HG03354 (cell line): Measurements from ENCODE around the gene HCAR1.
"Not testable (repeated sequence)": the region's sequence is repeated elsewhere in the genome, so short reads cannot be mapped to it uniquely, and the experiment has no call there.

Experiments used
- ATAC-seq: cut with Tn5 transposase; IDR thresholded peaks from one replicate; pipeline ENCODE4 v1.9.1; 2021; ENCODE audit warnings: mild to moderate bottlenecking; ENCODE audit not compliant: unreplicated experiment, poor library complexity, severe bottlenecking

HCAR1 gene

DNA sequence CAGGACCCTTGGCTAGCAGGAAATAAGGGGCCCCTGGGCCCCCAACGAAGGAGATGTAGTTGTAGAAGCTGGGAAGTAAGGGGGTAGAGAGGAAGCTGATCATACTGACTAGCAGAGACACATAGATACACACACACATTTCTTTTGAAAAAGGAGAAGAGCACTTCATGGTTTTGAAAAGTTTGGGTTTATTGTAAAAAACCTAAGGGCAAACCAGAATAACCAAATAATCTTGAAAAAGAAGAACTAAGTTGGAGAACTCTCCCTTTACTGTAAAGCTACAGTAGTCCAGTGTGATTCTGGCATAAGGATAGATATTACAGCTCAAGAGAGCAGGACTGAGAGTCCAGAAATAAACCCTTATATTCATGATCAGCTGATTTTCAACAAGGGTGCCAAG lies 8.3 kb downstream of the HCAR1 start:
- no peak for ATAC-seq

DNA sequence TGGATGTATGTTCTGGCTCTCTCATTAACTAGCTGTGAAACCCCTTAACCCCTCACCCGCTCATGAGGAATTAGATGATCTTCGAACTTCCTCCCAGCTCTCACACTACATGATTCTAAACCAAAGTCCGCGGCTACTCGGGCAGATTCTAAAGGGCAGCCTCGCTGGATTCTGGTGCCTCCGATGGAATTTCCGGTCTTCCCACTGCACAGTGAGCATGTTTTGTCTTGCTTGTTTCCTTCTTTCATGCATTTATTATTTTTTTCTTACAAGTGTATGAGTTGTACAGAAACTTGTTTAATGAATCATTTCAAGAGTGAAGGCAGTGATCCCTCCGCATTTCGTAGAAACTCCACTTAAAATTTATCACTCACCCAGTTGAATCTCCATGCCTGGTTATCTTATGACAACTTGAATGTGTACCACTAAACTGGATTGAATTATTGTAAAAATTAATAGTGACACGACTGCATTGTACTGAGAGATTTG lies 9.5 kb downstream of the HCAR1 start:
- ATAC-seq, result no peak

DNA sequence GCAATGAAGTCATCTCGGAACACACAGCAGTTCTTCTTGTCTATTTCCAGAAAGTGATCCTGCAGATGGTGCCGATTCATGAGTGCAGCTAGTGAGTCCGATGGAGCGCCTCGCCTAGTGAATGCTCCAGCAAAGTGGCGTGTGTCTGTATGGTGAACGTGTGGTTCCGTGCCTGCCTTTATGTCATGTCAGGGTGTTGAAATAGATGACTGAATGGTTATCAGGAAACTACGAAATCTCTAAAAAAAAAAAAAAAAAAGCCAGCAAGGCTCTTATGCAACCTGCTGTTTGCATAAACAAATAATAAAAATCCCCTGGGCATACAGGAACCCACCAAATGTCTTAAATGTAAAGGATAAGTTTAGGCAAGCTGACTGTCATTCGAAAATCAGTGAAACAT lies 14.0 kb downstream of the HCAR1 start, which contains the start of gene HCAR3:
Gene HCAR3 (minus strand): TSS at position 154 of the 400 bp plus-strand sequence. CDS start 74 bp downstream, at position 80.
- ATAC-seq, result not testable (repeated sequence)

DNA sequence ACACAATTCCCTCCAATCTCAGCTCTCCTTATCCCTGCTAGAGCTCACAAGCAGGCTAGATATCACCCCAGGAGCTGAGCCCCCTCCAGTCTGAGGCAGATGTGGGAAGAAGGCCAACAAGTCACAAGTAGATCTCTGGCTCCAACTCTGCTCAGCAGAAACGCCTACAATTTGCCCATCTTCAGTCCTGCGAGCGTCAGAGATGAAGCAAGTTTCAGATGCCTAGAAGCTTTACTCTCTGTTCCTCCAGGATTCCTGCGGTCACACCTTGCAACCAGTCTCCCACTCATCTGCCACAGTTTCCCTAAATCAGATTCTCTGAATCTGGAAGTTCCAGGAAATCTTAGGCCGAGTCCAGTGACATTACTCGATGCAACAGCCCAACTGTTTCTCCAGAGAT lies 15.4 kb downstream of the HCAR1 start:
- not testable (repeated sequence) for ATAC-seq

DNA sequence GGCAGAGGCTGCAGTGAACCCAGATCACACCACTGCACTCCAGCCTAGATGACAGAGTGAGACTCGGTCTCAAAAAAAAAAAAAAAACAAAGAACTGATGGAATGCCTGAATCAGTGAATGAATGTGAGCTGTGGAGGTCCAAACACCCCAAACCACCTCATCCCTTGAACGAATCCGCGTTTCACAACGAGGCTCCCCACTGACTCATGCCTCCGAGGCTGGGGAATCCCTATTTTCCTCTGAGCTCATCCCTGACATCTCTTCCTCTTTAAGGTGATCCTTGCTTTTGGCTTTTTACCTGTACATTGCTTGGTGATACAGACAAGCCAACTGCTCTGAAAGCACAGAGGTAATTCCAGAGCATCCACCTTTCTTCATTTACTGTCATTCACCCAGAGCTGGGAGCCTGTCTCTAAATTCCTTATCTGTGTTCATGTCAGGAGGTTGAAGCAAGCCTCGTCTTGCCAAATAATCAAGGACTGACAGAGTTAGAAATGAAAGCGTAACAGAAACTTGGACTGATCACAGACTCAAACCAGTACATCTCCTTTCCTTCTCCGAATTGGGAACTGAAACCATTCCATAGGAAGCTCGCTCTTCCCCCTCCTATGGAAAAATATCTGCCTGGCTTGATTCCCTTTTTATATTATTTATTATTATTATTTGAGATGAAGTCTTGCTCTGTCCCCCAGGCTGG lies 17.0 kb downstream of the HCAR1 start:
- ATAC-seq, result not testable (repeated sequence)

DNA sequence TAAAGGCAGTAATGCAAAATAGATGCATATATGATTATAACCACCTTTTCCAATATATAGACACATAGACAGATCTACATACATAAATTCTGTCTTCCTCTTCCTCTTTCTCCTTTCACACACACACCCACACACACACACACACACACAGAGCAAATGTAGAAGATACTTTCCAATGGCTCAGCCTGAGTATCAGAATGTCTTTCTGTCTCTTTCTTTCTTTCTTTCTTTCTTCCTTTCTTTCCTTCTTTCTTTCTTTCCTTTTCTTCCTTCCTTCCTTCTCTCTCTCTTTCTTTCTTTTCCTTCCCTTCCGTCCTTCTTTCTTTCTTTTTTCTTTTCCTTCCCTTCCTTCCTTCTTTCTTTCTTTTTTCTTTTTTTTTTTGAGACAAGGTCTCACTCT lies 19.4 kb downstream of the HCAR1 start:
- not testable (repeated sequence) for ATAC-seq

DNA sequence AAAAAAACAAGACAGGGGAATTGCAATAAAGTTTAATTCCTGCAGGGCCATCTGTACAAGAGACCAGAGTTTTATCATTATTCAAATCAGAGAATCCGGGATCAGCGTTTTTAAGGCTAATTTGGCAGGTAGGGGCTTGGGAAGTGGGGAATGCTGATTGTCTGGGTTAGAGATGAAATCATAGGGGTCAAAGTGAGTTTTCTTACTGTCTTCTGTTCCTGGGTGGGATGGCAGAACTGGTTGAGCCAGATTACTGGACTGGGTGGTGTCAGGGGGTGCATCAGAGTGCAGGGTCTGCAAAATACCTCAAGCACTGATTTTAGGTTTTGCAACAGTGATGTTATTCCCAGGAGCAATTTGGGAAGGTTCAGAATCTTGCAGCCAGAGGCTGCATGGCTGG lies 20.3 kb downstream of the HCAR1 start:
- not testable (repeated sequence) for ATAC-seq

DNA sequence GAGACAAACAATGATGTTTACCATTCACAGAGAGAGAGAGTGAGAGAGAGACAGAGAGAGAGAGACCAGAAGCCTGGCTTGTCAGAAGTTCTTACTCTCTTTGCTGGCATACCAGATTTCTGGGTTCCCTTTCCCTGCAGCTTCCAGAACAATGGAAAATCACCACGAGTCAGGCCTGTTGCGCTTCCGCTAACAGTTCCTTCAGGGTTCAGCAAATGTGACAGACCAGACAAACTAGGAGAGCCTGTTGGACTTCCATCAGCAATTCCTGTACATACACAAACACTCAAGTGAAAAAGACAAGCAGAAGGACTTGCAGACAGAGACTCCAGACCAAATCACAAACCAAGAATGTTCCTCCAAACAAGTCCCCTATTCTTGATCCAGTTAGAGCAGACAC lies 21.4 kb downstream of the HCAR1 start:
- not testable (repeated sequence) for ATAC-seq

DNA sequence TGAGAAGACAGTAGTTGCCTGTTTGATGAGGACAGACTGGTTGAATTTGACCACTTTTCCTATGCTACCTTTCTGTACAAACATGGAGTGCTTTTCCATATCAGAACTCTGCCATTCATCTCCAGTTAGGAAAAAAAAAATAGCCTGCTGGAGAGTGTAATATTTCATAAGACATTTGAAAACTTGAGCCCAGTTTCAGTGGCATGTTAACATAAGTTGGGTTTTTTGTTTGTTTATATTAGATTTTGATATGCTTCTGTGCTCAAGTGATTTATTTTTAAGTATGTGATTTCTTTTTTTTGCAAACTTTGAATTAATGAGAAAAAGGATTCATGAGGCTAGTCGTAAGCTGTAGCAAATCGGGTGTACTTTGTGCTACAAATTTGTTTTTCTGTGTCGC lies 26.8 kb downstream of the HCAR1 start:
- not testable (repeated sequence) for ATAC-seq

DNA sequence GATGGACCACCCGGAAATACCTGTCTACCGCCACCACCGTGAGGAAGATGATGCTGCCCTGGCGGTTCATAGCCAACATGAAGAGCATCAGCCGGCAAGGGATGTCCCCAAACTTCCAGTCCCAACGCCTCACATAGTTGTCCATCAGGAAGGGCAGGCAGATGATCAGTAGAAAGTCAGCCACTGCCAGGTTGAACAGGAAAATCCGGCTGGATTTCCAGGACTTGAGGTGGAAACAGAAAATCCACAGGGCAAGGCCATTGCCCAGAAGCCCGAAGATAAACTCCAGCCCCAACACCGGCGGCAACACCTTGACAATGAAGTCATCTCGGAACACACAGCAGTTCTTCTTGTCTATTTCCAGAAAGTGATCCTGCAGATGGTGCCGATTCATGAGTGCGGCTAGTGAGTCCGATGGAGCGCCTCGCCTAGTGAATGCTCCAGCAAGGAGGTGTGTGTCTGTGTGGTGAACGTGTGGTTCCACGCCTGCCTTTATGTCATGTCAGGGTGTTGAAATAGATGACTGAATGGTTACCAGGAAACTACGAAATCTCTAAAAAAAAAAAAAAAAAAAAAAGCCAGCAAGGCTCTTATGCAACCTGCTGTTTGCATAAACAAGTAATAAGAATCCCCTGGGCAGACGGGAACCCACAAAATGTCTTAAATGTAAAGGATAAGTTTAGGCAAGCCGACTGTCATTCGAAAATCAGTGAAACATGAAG lies 27.6 kb downstream of the HCAR1 start, which contains the start of gene HCAR2:
Gene HCAR2 (minus strand): TSS at position 468 of the 722 bp plus-strand sequence. CDS start 74 bp downstream, at position 394.
- ATAC-seq, result not testable (repeated sequence)

DNA sequence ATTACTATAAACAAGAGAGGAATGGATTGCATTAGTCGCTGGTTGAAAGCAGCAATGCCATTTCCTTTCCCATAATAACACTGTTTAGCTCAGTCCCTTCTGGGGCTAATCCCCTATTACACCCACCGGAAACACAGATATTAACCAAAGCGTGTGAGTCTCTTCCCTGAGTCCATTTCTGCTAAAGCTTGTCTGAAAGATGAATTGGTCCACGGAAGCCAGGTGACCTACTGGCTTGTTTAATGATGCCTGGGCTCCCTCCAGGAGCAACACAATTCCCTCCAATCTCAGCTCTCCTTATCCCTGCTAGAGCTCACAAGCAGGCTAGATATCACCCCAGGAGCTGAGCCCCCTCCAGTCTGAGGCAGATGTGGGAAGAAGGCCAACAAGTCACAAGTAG lies 29.2 kb downstream of the HCAR1 start:
- ATAC-seq, result not testable (repeated sequence)

DNA sequence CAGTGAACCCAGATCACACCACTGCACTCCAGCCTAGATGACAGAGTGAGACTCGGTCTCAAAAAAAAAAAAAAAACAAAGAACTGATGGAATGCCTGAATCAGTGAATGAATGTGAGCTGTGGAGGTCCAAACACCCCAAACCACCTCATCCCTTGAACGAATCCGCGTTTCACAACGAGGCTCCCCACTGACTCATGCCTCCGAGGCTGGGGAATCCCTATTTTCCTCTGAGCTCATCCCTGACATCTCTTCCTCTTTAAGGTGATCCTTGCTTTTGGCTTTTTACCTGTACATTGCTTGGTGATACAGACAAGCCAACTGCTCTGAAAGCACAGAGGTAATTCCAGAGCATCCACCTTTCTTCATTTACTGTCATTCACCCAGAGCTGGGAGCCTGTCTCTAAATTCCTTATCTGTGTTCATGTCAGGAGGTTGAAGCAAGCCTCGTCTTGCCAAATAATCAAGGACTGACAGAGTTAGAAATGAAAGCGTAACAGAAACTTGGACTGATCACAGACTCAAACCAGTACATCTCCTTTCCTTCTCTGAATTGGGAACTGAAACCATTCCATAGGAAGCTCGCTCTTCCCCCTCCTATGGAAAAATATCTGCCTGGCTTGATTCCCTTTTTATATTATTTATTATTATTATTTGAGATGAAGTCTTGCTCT lies 30.5 kb downstream of the HCAR1 start:
- ATAC-seq, result not testable (repeated sequence)

DNA sequence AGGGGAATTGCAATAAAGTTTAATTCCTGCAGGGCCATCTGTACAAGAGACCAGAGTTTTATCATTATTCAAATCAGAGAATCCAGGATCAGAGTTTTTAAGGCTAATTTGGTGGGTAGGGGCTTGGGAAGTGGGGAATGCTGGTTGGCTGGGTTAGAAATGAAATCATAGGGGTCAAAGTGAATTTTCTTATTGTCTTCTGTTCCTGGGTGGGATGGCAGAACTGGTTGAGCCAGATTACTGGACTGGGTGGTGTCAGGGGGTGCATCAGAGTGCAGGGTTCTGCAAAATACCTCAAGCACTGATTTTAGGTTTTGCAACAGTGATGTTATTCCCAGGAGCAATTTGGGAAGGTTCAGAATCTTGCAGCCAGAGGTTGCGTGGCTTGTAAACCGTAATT lies 33.7 kb downstream of the HCAR1 start:
- not testable (repeated sequence) for ATAC-seq

DNA sequence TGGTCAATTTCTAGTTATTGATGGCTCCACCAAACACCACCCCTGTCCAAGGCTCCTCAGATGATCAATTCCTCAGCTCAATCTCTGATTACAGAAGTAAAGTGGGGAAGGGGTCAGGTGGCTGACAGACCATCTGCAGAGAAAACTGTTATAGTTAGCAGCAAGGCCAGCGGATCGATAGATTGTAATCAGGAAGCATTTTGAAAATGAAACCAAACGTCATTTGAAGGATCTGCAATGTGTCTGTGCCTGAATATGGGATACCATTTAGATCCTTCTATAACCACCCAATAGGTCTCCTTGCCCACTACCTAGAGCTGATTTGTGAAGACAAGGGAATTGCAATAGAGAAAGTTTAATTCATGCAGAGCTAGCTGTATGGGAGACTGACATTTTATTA lies 39.1 kb downstream of the HCAR1 start:
- ATAC-seq, result no peak

DNA sequence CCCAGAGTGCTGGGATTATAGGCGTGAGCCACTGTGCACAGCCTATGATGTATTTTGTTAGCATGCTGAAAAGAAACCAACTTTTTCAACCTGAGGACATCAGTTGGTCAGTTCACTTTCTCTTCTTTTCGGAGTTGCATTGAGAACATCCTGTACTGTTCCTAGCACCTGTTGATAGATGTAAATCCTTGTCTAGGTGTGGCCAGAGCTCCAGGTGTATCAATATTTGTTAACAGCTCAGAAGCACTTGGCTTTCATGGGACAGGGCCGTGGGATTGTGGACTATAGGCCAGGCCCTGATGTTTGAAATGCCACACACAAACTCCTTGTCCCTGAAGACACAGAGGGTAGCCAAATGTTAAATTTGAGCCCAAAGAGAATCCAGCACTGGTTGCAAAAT lies 42.4 kb downstream of the HCAR1 start:
- ATAC-seq, result no peak

DNA sequence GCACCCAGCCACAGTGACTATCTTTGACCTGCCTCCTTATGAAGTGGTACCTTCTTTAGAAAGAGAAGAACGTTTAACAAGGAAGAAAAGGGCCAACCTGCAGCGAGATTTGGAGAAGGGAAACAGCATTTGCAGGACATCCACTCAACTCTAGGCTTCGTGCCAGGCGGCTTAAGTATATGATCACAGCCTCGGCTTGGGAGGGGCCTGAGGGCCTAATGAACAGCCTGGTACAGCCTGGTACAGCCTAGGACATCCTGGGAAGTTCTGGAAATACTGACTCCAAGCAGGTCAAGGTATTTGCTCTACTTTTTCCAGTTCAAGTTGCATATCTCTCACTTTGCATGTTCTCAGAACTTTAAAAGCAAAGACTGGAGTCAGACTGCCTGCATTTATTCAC lies 43.6 kb downstream of the HCAR1 start:
- ATAC-seq, result no peak

DNA sequence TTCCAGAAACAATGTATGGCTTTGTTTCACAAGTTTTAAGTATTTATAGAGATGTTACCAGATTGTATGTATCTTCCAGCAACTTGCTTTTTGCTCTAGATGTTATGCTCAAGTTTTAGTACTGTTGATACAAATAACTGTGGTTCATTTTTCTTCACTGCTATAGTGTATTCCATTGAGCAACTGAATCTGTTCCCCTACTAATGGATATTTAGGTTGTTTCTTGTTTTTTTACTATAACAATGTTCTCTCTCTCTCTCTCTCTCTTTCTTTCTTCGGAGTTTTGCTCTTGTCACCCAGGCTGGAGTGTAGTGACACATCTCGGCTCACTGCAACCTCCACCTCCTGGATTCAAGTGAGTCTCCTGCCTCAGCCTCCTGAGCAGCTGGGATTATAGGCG lies 44.1 kb downstream of the HCAR1 start:
- ATAC-seq, result no peak

DNA sequence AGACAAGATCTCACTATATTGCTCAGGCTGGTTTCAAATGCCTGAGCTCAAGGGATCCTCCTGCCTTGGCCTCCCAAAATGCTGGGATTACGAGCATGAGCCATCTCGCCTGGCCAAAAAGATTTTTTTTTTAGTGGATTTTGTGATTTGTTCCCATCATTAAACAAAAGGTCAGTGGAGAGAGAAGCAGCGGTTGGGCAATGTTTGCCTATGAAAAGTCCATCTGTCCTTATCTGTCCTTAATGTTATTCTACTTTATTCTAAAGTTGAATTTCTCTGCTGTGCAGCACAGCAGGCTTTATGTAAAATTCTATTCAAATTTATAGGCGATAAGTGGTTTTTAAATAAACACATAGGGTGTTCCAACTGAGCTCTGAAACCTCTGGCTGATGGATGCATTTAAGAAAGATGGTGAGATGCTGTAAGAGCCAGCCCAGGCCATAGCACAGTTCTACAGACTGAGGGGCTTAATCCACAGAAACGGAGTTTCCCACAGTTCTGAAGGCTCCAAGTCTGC lies 46.3 kb downstream of the HCAR1 start:
- ATAC-seq, result no peak

DNA sequence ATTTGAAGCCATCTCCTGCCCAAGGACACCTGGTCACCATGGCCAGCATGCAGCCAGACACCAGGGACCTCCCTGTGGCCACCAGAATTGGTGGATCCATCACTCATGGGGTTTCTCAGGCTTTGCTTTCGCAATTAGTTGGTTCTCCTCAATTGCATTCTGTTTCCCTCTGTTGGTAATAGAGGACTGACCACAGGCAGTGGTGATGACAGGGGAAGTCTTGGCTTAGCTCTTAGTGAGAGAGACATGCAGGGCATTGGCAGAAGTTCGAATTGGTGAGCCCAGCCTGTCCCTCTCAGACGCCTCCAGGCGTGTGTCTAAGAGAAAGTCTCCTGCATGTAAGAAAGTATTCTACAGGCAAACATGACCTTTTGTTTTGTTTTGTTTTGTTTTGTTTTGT lies 48.8 kb downstream of the HCAR1 start:
- ATAC-seq, result no peak

DNA sequence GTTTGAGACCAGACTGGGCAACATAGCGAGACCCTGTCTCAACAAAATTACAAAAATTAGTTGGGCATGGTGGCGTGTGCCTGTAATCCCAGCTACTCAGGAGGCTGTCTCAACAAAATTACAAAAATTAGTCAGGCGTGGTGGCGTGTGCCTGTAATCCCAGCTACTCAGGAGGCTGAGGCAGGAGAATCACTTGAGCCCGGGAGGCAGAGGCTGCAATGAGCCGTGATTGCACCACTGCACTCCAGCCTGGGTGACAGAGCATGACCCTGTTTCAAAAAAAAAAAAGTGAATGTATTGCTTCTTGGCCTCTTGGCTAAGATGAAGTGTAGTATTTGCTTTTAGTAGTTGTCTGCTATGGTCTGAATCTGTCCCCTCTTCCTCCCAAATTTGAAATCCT lies 49.7 kb downstream of the HCAR1 start:
- ATAC-seq, result not testable (repeated sequence)
